H9 (cell line): ENCODE measurements around the gene KCTD17. TPM values are rescaled to one million over a fixed set of nuclear protein-coding genes. Genes with fewer than 3 reads are reported as not detected.
A peak's percentile ranks its signal among the peaks of the same experiment; 100 is the strongest.

Experiments
- DNase-seq: peaks from one replicate; pipeline ENCODE4 v3.0.0-alpha.2; 2017
- H2AFZ ChIP-seq: one replicate; pipeline ENCODE4 v1.6.1; 2013; ENCODE audit warnings: mild to moderate bottlenecking, low read length, control low read depth, moderate library complexity
- H2AK5ac ChIP-seq: 2 replicates; pipeline ENCODE4 v1.6.1; 2013; ENCODE audit warnings: low read length, control low read depth, mixed read lengths; ENCODE audit not compliant: insufficient read length
- H2BK120ac ChIP-seq: one replicate; pipeline ENCODE4 v1.6.1; 2013; ENCODE audit warnings: low read depth, mild to moderate bottlenecking, low read length, control low read depth, inconsistent platforms; ENCODE audit not compliant: poor library complexity, severe bottlenecking
- H2BK12ac ChIP-seq: 2 replicates; pipeline ENCODE4 v1.6.1; 2013; ENCODE audit warnings: low read length, control low read depth, mixed read lengths, low read depth; ENCODE audit not compliant: insufficient read length
- H2BK15ac ChIP-seq: 2 replicates; pipeline ENCODE4 v1.6.1; 2013; ENCODE audit warnings: low read depth, low read length, control low read depth
- H2BK20ac ChIP-seq: one replicate; pipeline ENCODE4 v1.6.1; 2013; ENCODE audit warnings: low read depth, mild to moderate bottlenecking, low read length, control low read depth, inconsistent platforms; ENCODE audit not compliant: poor library complexity, severe bottlenecking
- H2BK5ac ChIP-seq: 2 replicates; pipeline ENCODE4 v1.6.1; 2013; ENCODE audit warnings: low read length, control low read depth, mixed read lengths; ENCODE audit not compliant: insufficient read length
- H3K14ac ChIP-seq: 2 replicates; pipeline ENCODE4 v1.6.1; 2013; ENCODE audit warnings: low read length, control low read depth; ENCODE audit not compliant: insufficient read depth
- H3K18ac ChIP-seq: 2 replicates; pipeline ENCODE4 v1.6.1; 2013; ENCODE audit warnings: low read depth, mild to moderate bottlenecking, mixed read lengths, low read length, control low read depth; ENCODE audit not compliant: insufficient read length
- H3K23ac ChIP-seq: 2 replicates; pipeline ENCODE4 v1.6.1; 2013; ENCODE audit warnings: low read length, control low read depth, mixed read lengths, low read depth; ENCODE audit not compliant: insufficient read length
- H3K23me2 ChIP-seq: 2 replicates; pipeline ENCODE4 v1.6.1; 2013; ENCODE audit warnings: low read depth, mild to moderate bottlenecking, mixed read lengths, low read length, control low read depth; ENCODE audit not compliant: insufficient read length, poor library complexity, severe bottlenecking
- H3K27ac ChIP-seq: 2 replicates; pipeline ENCODE4 v1.5.1; 2013; ENCODE audit warnings: low read length, control low read depth, mixed read lengths, low read depth; ENCODE audit not compliant: insufficient read length
- H3K27me3 ChIP-seq: 2 replicates; pipeline ENCODE4 v1.6.1; 2013; ENCODE audit warnings: low read length, control low read depth, inconsistent platforms; ENCODE audit not compliant: insufficient read depth
- H3K4ac ChIP-seq: 2 replicates; pipeline ENCODE4 v1.6.1; 2013; ENCODE audit warnings: low read depth, mild to moderate bottlenecking, control low read depth, inconsistent platforms, low read length, moderate library complexity
- H3K4me1 ChIP-seq: 2 replicates; pipeline ENCODE4 v1.6.1; 2013; ENCODE audit warnings: low read length, control low read depth, inconsistent platforms; ENCODE audit not compliant: insufficient read depth
- H3K4me2 ChIP-seq: 2 replicates; pipeline ENCODE4 v1.6.1; 2013; ENCODE audit warnings: low read length, control low read depth, mixed read lengths; ENCODE audit not compliant: insufficient read length, insufficient read depth
- H3K56ac ChIP-seq: 2 replicates; pipeline ENCODE4 v1.6.1; 2013; ENCODE audit warnings: low read depth, mild to moderate bottlenecking, mixed read lengths, low read length, control low read depth; ENCODE audit not compliant: insufficient read length
- H3K79me1 ChIP-seq: 2 replicates; pipeline ENCODE4 v1.6.1; 2013; ENCODE audit warnings: low read depth, mild to moderate bottlenecking, moderate library complexity, low read length, control low read depth, inconsistent platforms; ENCODE audit not compliant: insufficient read depth, poor library complexity, severe bottlenecking
- H3K79me2 ChIP-seq: 2 replicates; pipeline ENCODE4 v1.6.1; 2013; ENCODE audit warnings: low read length, control low read depth, inconsistent platforms; ENCODE audit not compliant: insufficient read depth
- H3K9ac ChIP-seq: 2 replicates; pipeline ENCODE4 v1.6.1; 2013; ENCODE audit warnings: low read length, control low read depth, mixed read lengths; ENCODE audit not compliant: insufficient read length; ENCODE audit errors: extremely low read depth
- H3K9me3 ChIP-seq: one replicate; pipeline ENCODE4 v1.6.1; 2013; ENCODE audit warnings: low read depth, low read length, inconsistent platforms; ENCODE audit not compliant: control insufficient read depth
- H3T11ph ChIP-seq: one replicate; pipeline ENCODE4 v1.6.1; 2013; ENCODE audit warnings: mild to moderate bottlenecking, low read length, control low read depth, inconsistent platforms
- H4K20me1 ChIP-seq: one replicate; pipeline ENCODE4 v1.6.1; 2013; ENCODE audit not compliant: control insufficient read depth, insufficient read length, insufficient read depth
- H4K5ac ChIP-seq: 2 replicates; pipeline ENCODE4 v1.6.1; 2013; ENCODE audit warnings: low read depth, mild to moderate bottlenecking, mixed read lengths, low read length, control low read depth; ENCODE audit not compliant: insufficient read length
- H4K8ac ChIP-seq: replicated peaks from 2 replicates; pipeline ENCODE4 v1.6.1; 2013; ENCODE audit warnings: low read length, control low read depth, mixed read lengths, low read depth; ENCODE audit not compliant: insufficient read length
- H4K91ac ChIP-seq: 2 replicates; pipeline ENCODE4 v1.6.1; 2013; ENCODE audit warnings: low read depth, mild to moderate bottlenecking, moderate library complexity, mixed read lengths, low read length, control low read depth; ENCODE audit not compliant: insufficient read length
- H3K27ac Mint-ChIP-seq, 3 experiments: 2 replicates in 2 of 3; 3 replicates in 1 of 3; pipeline ENCODE4 v1.8.0; 2020 to 2021; ENCODE audit warnings: mixed read lengths in 3 of 3, mild to moderate bottlenecking in 1 of 3, moderate library complexity in 1 of 3
- H3K27me3 Mint-ChIP-seq: 2 replicates; pipeline ENCODE4 v1.8.0; 2021; ENCODE audit warnings: low read depth, mild to moderate bottlenecking, moderate library complexity, mixed read lengths
- H3K36me3 Mint-ChIP-seq, 3 experiments: 2 replicates in 2 of 3; 3 replicates in 1 of 3; pipeline ENCODE4 v1.8.0; 2020 to 2021; ENCODE audit warnings: low read depth in 3 of 3, mixed read lengths in 3 of 3; ENCODE audit not compliant: insufficient read depth in 1 of 3
- H3K4me1 Mint-ChIP-seq, 2 experiments: 2 replicates each; pipeline ENCODE4 v1.8.0; 2020; ENCODE audit warnings: mixed read lengths in 2 of 2
- H3K4me3 Mint-ChIP-seq, 2 experiments: 2 replicates in 1 of 2; 3 replicates in 1 of 2; pipeline ENCODE4 v1.8.0; 2020 to 2021; ENCODE audit warnings: mild to moderate bottlenecking in 2 of 2, mixed read lengths in 2 of 2, moderate library complexity in 1 of 2
- H3K9me3 Mint-ChIP-seq, 2 experiments: 2 replicates in 1 of 2; 3 replicates in 1 of 2; pipeline ENCODE4 v1.8.0; 2020; ENCODE audit warnings: mild to moderate bottlenecking in 2 of 2, mixed read lengths in 2 of 2, moderate library complexity in 1 of 2
- WGBS: extraction: QIAGEN DNeasy Blood & Tissue Kit; methylation state at CpG from one replicate; pipeline ENCODE4 v1.1.7; 2013; ENCODE audit warnings: missing lambda C conversion rate, low lambda C conversion rate, mixed read lengths; ENCODE audit not compliant: insufficient read length; ENCODE audit errors: extremely low coverage; 5-methylcytosine and 5-hydroxymethylcytosine counted together
- total RNA-seq: library from RNA; stranded (reverse); gene quantifications from 2 replicates; pipeline ENCODE4 v1.2.1, GENCODE V29; 2021
- TF ChIP-seq, protein P1 (sequence below): fragments of 200-600 bp; sonication (generic); conservative IDR thresholded peaks from 3 replicates; pipeline ENCODE4 v1.8.0; 2021; ENCODE audit warnings: antibody characterized with exemption, mild to moderate bottlenecking

Gene KCTD17
- total RNA-seq, 1 experiment from 2014 or later = 34.1 TPM

- Mint-ChIP-seq H3K9me3 (no peaks in the 10 kb centered on the region), H3K36me3 (peaks cover 5 to 14% (median 13%) of the 10 kb centered on the region in 3 experiments; a peak in 6 of 7 replicates), H3K4me1 (peaks cover 21 to 26% of the 10 kb centered on the region in 2 experiments), H3K27me3 (no peaks in the 10 kb centered on the region), H3K4me3 (peak overlapping the region in 1 of 2 experiments; percentile 29; a peak in 2 of 5 replicates), H3K27ac (no peak overlapping the region)
- Histone ChIP-seq H2BK120ac (no peak overlapping the region), H4K5ac (no peak overlapping the region), H3K18ac (no peak overlapping the region), H3K4me1 (peaks cover 6% of the 10 kb centered on the region; the same call in 1 of the 2 replicates), H3K4ac (no peak overlapping the region), H3K23me2 (peaks cover 3% of the 10 kb centered on the region), H2BK12ac (no peak overlapping the region), H2BK20ac (no peak overlapping the region), H3K9ac (no peak overlapping the region), H3K23ac (no peak overlapping the region), H4K20me1 (peaks cover 3% of the 10 kb centered on the region), H3K4me2 (no peak overlapping the region), H2BK15ac (no peak overlapping the region), H4K8ac (no peak overlapping the region), H3K27me3 (no peaks in the 10 kb centered on the region), H2AK5ac (no peak overlapping the region), H3K27ac (no peak overlapping the region), H3K79me1 (no peaks in the 10 kb centered on the region), H3K14ac (no peak overlapping the region), H3T11ph (no peak overlapping the region), H3K56ac (no peak overlapping the region), H3K79me2 (peaks cover 2% of the 10 kb centered on the region; the same call in 1 of the 2 replicates), H2BK5ac (no peak overlapping the region), H2AFZ (no peak overlapping the region), H4K91ac (no peak overlapping the region), H3K9me3 (no peaks in the 10 kb centered on the region)
- no peak for DNase-seq
- TF ChIP-seq, protein P1, sequence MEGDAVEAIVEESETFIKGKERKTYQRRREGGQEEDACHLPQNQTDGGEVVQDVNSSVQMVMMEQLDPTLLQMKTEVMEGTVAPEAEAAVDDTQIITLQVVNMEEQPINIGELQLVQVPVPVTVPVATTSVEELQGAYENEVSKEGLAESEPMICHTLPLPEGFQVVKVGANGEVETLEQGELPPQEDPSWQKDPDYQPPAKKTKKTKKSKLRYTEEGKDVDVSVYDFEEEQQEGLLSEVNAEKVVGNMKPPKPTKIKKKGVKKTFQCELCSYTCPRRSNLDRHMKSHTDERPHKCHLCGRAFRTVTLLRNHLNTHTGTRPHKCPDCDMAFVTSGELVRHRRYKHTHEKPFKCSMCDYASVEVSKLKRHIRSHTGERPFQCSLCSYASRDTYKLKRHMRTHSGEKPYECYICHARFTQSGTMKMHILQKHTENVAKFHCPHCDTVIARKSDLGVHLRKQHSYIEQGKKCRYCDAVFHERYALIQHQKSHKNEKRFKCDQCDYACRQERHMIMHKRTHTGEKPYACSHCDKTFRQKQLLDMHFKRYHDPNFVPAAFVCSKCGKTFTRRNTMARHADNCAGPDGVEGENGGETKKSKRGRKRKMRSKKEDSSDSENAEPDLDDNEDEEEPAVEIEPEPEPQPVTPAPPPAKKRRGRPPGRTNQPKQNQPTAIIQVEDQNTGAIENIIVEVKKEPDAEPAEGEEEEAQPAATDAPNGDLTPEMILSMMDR = no peak
- WGBS = no CpG with 5 or more reads among the region's 14 CpGs
Measured at GRCh38 chr22:37016134-37016910, 35.2 kb upstream of the KCTD17 start.
